Mononuclear cell (primary cell): ENCODE measurements around the gene CEP55. TPM values are rescaled to one million over a fixed set of nuclear protein-coding genes. Genes with fewer than 3 reads are reported as not detected.
A peak's percentile ranks its signal among the peaks of the same experiment; 100 is the strongest.
"Not testable (repeated sequence)": the region's sequence is repeated elsewhere in the genome, so short reads cannot be mapped to it uniquely, and the experiment has no call there.

ENCODE experiments used
- H3K27me3 ChIP-seq: 2 replicates; pipeline ENCODE4 v1.6.0; 2011; ENCODE audit warnings: low read length, control low read depth; ENCODE audit not compliant: insufficient read depth
- H3K4me1 ChIP-seq: 2 replicates; pipeline ENCODE4 v1.5.1; 2011; ENCODE audit warnings: mild to moderate bottlenecking, low read length, control low read depth; ENCODE audit not compliant: insufficient read depth
- H3K4me3 ChIP-seq: 2 replicates; pipeline ENCODE4 v1.5.1; 2011; ENCODE audit warnings: mild to moderate bottlenecking, low read length, moderate library complexity
- H3K9me3 ChIP-seq: 2 replicates; pipeline ENCODE4 v1.5.1; 2011; ENCODE audit warnings: low read depth, mild to moderate bottlenecking, control low read depth, low read length
- total RNA-seq: library from RNA; depleted of rRNA; stranded (reverse); fragments of >200 nt; gene quantifications from one replicate; pipeline ENCODE4 v1.2.3, GENCODE V29; 2012

Gene CEP55
- total RNA-seq, 1 donor: 0.42 TPM

DNA sequence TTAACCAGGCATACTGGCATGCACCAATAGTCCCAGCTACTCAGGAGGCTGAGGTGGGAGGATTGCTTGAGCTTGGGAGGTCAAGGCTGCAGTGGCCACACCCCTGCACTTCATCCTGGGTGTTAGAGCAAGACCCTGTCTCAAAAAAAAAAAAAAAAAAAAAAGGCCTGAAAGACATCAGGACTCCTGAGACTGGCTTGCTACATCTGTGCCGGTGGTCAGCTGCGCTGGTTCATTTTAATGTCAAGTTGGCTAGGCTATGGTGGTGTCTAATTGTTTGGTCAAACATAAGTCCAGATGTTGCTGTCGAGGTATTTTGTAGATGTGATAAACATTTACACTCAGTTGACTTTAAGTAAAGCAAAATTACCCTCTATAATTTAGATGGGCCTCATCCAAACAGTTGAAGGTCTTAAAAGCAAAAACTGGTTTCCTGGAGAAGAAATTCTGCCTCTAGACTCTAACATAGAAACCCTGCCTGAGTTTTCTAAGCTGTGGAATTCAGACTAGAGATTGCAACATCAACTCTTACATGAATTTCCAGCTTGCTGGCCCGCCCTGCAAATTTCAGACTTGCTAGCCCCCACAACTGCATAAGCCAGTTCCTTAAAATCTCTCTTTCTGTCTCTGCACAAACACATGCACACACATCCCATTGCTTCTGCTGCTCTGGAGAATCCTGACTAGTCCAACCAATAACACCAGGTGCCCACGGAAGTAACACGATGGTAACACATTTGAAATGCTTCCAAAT lies 32.5 kb upstream of the CEP55 start:
- peaks cover 54% of the 10 kb centered on the region for H3K4me1 ChIP-seq
- no peaks in the 10 kb centered on the region for H3K27me3 ChIP-seq
- H3K4me3 ChIP-seq: no peak overlapping the region
- H3K9me3 ChIP-seq: no peaks in the 10 kb centered on the region

DNA sequence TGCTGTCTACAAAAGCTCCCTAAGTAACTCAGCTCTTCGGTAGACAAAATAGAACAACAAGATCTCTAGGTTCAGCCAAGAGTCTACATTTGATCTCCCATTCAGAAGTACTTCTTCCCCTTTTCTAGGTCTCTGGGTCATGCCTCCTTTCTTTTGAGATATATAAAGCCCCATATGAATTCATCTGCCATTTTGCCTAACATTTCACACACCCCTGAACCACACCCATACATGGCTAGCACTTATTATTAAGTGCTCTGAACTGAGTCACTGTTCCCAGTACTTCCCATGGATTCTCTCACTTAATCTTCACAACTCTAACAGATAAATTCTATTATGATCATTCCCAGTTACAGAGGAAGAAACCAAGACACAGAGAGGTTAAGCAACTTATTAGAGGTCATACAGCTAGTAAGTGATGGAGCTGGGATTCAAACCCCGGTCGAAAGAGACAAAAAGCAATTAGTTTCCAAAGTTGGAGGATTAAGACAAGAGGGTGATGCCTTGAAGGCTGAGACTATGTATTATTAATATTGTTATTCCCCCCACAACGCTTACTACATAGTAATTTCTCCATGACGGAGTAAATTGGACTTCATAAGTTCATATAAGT lies 31.5 kb upstream of the CEP55 start:
- Histone ChIP-seq H3K4me1 (peaks cover 54% of the 10 kb centered on the region), H3K4me3 (no peak overlapping the region), H3K27me3 (no peaks in the 10 kb centered on the region), H3K9me3 (no peaks in the 10 kb centered on the region)

DNA sequence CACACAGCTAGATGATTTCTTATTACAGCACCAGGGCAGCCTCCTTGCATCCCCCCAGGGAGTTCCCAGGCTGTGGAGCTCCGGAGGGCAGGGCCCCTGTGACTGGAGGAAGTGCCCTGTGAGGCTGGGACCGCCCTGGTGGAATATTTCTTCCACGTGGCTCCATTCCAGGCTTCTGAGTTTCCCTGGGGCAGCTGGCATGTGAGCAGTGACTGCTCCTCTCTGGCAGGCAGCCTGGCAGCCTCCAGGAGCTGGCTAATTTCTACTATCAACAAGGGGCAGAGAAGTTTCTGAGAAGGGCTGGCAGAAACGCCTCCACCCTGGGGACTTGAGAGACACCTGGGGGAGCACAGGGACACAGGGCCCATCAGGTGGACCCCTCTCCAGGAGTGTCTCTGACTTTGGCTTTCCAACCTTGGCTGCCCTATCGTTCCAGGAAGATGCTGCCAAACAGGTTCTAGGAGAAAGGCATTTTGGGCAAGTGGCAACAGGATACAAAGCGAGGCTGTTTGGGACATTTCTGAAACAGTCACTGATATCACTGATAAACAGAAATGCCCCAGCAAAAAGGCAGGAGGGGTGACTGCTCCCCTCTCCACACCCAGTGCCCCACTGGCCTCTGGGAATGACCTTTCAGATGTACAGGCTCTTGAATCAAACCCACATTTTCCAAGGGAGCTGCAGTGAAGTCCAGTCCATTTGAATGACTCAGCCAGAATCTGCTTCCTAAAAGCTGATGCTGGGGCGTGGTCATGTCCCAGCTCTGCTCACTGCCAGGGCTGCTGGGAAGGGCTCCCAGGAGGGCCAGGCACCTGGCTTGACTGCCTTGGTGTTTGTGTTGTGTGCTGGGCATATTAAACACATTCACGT lies 30.4 kb upstream of the CEP55 start:
- H3K9me3 ChIP-seq: no peaks in the 10 kb centered on the region
- no peak overlapping the region for H3K4me3 ChIP-seq
- H3K27me3 ChIP-seq: no peaks in the 10 kb centered on the region
- H3K4me1 ChIP-seq: peaks cover 61% of the 10 kb centered on the region

DNA sequence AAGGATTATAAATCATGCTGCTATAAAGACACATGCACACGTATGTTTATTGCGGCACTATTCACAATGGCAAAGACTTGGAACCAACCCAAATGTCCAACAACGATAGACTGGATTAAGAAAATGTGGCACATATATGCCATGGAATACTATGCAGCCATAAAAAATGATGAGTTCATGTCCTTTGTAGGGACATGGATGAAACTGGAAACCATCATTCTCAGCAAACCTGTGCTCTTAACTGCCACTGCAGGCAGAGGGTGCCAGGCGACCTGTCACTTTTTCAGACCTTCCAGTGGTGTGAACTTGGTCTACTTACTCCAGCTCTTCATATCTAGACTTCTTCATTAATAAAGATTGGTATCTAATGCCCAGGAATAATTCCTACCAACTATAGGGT lies 28.8 kb upstream of the CEP55 start:
- not testable (repeated sequence) for H3K27me3 ChIP-seq, H3K4me3 ChIP-seq, H3K9me3 ChIP-seq
- H3K4me1 ChIP-seq: peaks cover 62% of the 10 kb centered on the region

DNA sequence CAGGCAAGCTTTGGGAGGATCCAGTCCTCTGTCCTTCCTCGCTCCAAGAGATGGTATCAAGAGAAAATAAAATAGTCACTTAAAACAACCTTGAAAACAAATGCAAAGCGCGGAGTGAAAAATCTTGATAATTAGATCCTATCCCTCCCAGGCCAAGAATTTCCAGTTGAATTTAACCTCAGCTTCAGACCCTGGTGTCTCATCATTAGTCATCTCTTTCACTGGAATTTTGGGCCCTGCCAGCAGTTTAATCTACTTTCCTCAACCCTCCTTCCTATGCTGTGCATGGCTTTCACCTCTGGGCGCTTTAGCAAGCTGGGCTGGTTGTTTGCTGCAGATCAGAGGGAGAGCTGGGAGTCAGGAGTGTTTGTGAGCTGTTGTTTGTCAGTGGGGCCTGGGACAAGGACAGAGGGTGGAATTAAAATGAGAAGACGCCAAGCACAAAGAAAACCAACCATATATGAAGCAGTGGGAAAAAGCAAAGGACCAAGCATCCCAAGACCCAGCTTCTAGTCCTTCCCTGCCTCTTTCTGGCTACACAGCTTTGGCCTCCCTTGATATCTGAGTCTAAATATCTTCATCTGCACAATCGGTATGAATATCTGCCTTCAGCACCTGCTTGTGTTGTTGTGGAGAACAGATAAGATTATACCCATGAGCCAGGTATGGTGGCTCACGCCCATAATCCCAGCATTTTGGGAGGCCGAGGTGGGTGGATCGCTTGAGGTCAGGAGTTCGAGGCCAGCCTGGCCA lies 27.8 kb upstream of the CEP55 start:
- no peak overlapping the region for H3K4me3 ChIP-seq
- H3K9me3 ChIP-seq: no peaks in the 10 kb centered on the region
- peaks cover 60% of the 10 kb centered on the region for H3K4me1 ChIP-seq
- no peaks in the 10 kb centered on the region for H3K27me3 ChIP-seq

DNA sequence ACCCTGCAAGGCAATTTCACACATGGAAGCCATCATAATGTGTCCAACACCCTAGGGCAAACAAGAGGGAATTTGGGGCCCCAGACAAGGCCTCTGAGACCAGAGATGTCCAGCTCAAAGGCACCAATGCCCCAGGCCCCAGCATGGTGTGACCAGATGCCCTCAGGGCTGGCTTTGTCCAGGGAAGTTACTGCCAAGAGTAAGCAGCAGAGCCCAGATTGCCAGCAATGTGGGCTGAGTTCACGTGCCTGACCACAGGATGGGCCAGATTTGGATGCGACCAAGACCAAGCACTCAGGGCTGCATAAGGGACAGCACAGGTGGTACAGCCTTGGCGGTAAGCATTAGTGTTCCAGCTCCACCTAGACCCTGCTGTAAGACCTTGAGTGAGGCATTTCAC lies 27.0 kb upstream of the CEP55 start:
- Histone ChIP-seq H3K27me3 (no peaks in the 10 kb centered on the region), H3K4me3 (no peak overlapping the region), H3K4me1 (peaks cover 52% of the 10 kb centered on the region), H3K9me3 (no peaks in the 10 kb centered on the region)

DNA sequence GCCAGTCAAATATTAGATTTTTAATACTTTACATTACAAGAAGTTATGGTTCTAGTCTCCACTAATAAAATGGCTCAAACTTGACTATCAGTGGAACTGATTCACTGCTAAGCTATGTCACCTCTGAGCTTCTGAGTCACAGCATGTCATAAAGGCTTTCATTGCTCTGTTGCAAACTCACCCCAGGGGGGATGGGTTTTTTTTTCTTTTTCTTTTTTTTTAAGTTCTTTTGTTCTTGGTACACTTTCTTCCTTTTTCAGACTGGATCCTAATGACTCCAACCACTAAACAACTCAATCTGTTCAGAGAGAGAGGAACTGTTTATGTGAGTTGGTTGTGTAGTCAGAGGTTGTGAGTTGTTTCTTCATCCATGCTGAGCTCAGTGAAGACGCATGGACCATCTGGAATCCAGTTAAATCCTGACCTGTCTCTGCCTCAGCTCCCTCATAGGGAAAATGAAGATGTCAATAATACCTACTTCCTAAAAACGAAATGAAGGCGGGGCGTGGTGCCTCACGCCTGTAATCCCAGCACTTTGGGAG lies 25.2 kb upstream of the CEP55 start:
- Histone ChIP-seq H3K9me3 (no peaks in the 10 kb centered on the region), H3K27me3 (no peaks in the 10 kb centered on the region), H3K4me3 (no peak overlapping the region), H3K4me1 (peaks cover 46% of the 10 kb centered on the region)

DNA sequence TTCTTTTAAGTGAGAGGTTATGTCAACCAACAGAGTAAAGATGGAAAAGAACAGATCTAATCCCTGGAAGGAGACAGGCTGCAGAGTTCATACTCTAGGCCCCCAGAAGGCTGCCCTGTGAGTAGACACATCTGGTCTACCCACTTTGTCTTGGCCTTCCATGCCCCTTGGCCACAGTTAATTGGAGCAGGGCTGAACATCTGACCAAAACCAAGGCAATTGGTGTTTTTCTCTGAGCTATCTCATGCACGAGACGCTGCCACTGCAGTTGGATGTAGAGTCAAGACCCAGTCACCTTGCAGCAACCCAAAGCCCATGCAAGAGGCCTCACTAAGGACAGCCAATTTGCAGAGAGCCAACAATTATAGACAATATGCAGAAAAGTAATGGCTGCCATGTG lies 23.3 kb upstream of the CEP55 start:
- H3K4me3 ChIP-seq: no peak overlapping the region

DNA sequence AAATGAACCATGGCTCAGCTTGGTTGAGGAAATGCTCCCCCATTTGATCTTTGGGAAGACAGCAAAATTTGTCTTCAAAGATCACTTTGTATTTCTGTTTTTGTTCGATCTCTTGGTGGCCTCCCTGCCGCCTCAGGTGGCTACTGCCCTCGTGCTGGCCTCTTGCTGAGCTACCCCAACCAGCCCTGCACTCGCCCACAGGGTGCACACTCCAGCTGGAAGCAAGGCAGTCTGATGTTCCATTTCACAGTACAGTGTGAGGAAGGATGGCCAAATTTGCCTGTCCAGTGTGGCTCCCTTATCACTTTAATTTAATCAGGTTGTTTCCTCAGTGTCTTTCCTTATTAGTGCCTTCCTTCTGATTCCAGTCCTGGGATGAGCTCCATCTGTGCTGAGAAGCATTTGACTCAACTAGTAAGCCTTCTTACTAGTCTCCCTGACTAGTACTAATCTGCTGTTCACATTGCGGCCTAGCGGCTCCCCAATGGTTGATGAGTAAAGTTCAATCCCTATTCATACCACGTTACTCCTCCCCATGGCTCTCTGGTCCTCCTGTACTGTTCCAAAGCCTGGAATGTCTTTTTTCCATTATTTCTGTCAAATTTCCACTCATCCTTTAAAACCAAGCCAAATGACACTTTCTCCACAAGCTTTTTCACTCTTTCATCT lies 22.5 kb upstream of the CEP55 start:
- H3K4me1 ChIP-seq: peaks cover 49% of the 10 kb centered on the region
- no peaks in the 10 kb centered on the region for H3K9me3 ChIP-seq
- H3K4me3 ChIP-seq: no peak overlapping the region
- no peaks in the 10 kb centered on the region for H3K27me3 ChIP-seq

More for the DNA sequence above, 23.3 kb upstream of the CEP55 start:
- no peaks in the 10 kb centered on the region for H3K9me3 ChIP-seq
- H3K27me3 ChIP-seq: no peaks in the 10 kb centered on the region
- H3K4me1 ChIP-seq: peaks cover 49% of the 10 kb centered on the region

DNA sequence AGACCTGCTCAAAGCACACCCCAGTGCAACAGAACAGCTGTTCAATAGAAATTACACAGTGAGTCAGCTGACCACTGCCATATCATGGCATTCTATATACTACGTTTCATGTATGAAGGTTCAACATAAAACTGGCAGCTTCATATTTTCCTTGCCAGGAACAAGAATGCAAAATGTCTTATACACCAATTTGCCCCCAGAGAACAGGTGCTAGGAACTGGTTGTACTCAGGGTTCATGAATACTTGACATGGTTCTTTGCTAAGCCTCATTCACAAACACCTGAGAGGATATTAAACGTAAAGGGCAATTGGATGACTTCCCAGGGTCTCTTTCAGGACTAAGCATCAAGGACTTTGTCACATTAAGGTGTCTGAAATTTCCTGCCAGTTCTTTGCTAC lies 21.2 kb upstream of the CEP55 start:
- H3K4me1 ChIP-seq: peaks cover 56% of the 10 kb centered on the region
- no peaks in the 10 kb centered on the region for H3K9me3 ChIP-seq
- no peaks in the 10 kb centered on the region for H3K27me3 ChIP-seq
- no peak overlapping the region for H3K4me3 ChIP-seq

DNA sequence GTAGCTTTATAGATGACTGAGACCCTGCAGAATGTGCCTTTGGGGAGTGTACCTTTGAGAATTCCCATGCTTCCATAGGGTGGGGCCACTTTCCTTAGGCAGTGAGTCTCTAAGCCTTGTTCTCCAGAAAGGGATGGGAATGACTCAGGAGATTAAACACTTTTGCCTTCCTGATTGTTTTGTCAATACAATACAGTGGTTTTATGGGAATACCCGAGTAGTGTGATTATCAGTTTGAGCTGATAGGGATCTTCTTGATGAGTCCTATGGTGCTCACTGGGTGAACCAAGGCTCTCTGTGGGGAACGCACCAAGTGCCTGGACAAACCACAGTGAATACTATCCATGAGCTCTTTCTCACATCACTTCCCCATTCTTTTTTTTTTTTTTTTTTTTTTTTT lies 20.5 kb upstream of the CEP55 start:
- H3K9me3 ChIP-seq: no peaks in the 10 kb centered on the region
- peaks cover 59% of the 10 kb centered on the region for H3K4me1 ChIP-seq
- H3K4me3 ChIP-seq: no peak overlapping the region
- H3K27me3 ChIP-seq: peaks cover 2% of the 10 kb centered on the region

DNA sequence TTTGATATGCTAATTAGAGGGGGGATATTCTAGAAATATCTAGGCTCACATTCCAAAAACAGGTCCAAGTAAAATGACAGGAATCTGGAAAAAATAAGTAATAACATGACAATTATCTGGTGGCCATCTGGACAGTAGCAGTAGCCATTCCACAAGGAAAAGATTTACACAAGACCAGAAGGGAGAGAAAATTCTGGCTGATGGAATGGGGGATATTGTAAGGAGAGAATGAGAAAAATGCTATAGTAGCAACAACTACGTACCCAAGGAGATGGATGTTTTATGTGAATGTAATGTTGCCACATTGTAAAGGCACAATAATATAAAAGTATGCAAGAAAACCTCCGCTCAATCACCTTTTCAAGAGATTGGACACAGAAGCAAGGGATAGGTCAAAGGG lies 19.7 kb upstream of the CEP55 start:
- Histone ChIP-seq H3K4me3 (no peak overlapping the region), H3K27me3 (peaks cover 10% of the 10 kb centered on the region), H3K9me3 (no peaks in the 10 kb centered on the region), H3K4me1 (peaks cover 58% of the 10 kb centered on the region)

DNA sequence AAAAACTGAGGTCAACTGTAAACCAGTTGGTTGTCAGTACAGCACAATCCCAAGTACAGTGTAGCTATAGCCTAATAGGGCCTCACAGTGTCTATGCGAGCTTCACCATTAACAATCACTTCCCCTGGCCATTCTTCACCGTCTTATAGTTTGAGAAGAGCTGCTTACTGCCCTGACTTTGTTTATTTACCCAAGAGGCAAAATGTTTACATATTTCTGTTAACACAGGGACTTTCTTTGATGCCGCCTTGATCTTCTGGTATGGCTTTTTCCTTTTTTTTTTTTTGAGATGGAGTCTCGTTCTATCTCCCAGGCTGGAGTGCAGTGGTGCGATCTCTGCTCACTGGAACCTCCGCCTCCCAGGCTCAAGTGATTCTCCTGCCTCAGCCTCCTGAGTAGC lies 17.5 kb upstream of the CEP55 start:
- H3K4me3 ChIP-seq: no peak overlapping the region
- peaks cover 17% of the 10 kb centered on the region for H3K27me3 ChIP-seq
- peaks cover 55% of the 10 kb centered on the region for H3K4me1 ChIP-seq
- H3K9me3 ChIP-seq: no peaks in the 10 kb centered on the region

DNA sequence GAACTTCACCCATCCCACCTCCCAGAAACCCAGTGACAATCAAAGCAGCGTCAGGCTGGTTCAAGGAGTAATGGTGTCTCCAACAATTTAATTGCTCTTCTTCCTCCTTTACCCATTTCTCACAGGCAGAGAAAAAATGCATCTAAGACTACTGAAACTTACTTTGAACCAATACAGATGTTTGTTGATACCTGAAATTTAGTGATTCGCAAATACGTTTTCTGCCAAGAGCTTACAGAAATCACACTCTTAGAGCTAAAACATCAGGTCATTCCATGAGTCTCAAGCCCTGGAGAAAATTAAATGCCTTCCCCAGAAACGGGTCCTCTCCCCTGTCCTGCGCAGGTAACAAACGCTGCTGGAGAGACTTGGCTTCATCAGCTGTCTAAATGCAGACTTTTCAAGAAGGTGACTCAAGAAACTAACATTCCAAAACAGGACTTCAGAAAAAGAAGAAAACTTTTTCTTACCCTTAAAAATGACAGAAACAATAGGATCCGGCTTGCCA lies 14.7 kb upstream of the CEP55 start:
- peak overlapping the region; percentile 73 for H3K4me3 ChIP-seq
- H3K9me3 ChIP-seq: no peaks in the 10 kb centered on the region
- H3K27me3 ChIP-seq: peaks cover 17% of the 10 kb centered on the region
- H3K4me1 ChIP-seq: peaks cover 38% of the 10 kb centered on the region
